Thoracic aorta (tissue), 2 donors: Measurements from ENCODE around the gene ADARB2. TPM values are rescaled to one million over a fixed set of nuclear protein-coding genes. Genes with fewer than 3 reads are reported as not detected.

Experiments used
- ATAC-seq: fragments of 150-250 bp; one replicate; pipeline ENCODE4 v1.8.0; 2017; ENCODE audit warnings: low read depth; ENCODE audit not compliant: insufficient number of reproducible peaks, low FRiP score
- DNase-seq: peaks from one replicate; pipeline ENCODE4 v3.0.0-alpha.2; 2020; ENCODE audit warnings: low spot score
- H3K27ac ChIP-seq, 2 donors: fragments of 200-600 bp; sonication (generic); 1 replicate in 1 of 2; 2 replicates in 1 of 2; pipeline ENCODE4 v1.5.1; 2016; ENCODE audit warnings: mild to moderate bottlenecking in 2 of 2, moderate library complexity in 2 of 2
- H3K27me3 ChIP-seq: fragments of 200-600 bp; sonication (generic); replicated peaks from 2 replicates; pipeline ENCODE4 v1.6.0; 2016; ENCODE audit warnings: mild to moderate bottlenecking; ENCODE audit not compliant: insufficient read depth
- H3K36me3 ChIP-seq: fragments of 200-600 bp; sonication (generic); one replicate; pipeline ENCODE4 v1.5.1; 2016
- H3K4me1 ChIP-seq, 2 donors: fragments of 200-600 bp; sonication (generic); 1 replicate in 1 of 2; 2 replicates in 1 of 2; pipeline versions ENCODE4 v1.5.1 to v1.6.0; 2016; ENCODE audit warnings: low read depth in 2 of 2, mild to moderate bottlenecking in 1 of 2; ENCODE audit not compliant: control insufficient read depth in 1 of 2
- H3K4me3 ChIP-seq: fragments of 200-600 bp; sonication (generic); 2 replicates; pipeline ENCODE4 v1.5.1; 2016; ENCODE audit warnings: mild to moderate bottlenecking
- H3K9me3 ChIP-seq: fragments of 200-600 bp; sonication (generic); 2 replicates; pipeline ENCODE4 v1.5.1; 2016
- total RNA-seq, 2 donors: library from RNA; depleted of rRNA; stranded (reverse); fragments of >200 nt; gene quantifications; one replicate each; pipeline versions ENCODE4 v1.1.0 to v1.2.3, GENCODE V29; 2016
- TF ChIP-seq, protein P1 (sequence below): fragments of 200-600 bp; sonication (generic); IDR thresholded peaks from one replicate; pipeline ENCODE4 v1.5.1; 2019; ENCODE audit warnings: antibody characterized with exemption

ADARB2 gene
- total RNA-seq, 2 donors from 2014 or later, result 0.71 to 3.1 TPM

DNA sequence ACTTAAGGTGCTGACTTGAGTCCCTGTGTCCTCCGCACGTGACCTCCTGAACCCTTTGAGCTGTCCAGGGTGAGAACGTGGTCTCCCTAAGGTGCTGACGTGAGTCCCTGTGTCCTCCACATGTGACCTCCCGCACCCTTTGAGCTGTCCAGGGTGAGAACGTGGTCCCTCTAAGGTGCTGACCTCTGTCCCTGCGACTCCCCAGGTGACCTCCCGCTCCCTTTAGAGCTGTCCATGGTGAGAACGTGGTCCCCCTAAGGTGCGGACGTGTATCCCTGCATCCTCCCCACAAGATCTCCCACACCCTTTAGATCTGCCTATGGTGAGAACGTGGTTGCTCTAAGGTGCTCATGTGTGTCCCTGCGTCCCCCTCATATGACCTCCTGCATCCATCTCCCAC lies 174.3 kb downstream of the ADARB2 start:
- Histone ChIP-seq H3K36me3 (no peaks in the 10 kb centered on the region), H3K27me3 (no peaks in the 10 kb centered on the region), H3K4me1 (no peaks in the 10 kb centered on the region), H3K27ac (no peak overlapping the region), H3K4me3 (no peak overlapping the region), H3K9me3 (no peaks in the 10 kb centered on the region)
- TF ChIP-seq, protein P1, sequence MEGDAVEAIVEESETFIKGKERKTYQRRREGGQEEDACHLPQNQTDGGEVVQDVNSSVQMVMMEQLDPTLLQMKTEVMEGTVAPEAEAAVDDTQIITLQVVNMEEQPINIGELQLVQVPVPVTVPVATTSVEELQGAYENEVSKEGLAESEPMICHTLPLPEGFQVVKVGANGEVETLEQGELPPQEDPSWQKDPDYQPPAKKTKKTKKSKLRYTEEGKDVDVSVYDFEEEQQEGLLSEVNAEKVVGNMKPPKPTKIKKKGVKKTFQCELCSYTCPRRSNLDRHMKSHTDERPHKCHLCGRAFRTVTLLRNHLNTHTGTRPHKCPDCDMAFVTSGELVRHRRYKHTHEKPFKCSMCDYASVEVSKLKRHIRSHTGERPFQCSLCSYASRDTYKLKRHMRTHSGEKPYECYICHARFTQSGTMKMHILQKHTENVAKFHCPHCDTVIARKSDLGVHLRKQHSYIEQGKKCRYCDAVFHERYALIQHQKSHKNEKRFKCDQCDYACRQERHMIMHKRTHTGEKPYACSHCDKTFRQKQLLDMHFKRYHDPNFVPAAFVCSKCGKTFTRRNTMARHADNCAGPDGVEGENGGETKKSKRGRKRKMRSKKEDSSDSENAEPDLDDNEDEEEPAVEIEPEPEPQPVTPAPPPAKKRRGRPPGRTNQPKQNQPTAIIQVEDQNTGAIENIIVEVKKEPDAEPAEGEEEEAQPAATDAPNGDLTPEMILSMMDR, result no peak
- ATAC-seq, result no peak
- no peak for DNase-seq

DNA sequence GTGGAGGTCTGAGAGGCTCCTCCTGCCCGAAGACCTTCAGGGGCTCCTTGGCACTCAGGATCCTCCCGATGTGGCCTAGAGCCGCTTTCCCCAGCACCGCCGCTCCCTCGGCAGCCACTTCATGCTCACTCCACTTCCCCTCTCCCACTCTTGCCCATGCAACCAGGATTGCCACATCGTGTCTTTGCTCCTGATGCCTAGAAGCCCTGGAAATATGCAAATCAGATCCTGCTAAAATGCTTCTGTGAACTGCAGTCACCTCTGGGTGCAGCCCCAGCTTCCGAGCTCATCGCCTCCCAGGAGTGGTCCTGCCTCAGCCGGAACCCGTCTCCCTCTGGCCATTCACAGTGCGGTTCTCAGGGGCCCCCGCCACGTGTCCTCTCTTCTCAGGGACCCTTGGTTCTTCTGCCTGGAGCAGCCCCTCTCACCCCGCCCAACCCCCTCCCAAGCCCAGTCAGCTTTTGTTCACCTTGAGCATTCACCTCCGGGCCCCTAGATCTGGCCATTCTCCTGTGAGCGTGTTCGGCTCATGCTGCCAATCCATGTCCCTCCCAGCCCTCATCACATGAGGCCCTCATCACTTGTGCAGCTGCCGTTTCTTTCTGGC lies 175.5 kb downstream of the ADARB2 start:
- H3K27me3 ChIP-seq, result no peaks in the 10 kb centered on the region
- TF ChIP-seq, protein P1, result no peak
- no peak overlapping the region for H3K27ac ChIP-seq
- no peak overlapping the region for H3K4me3 ChIP-seq
- ATAC-seq (no peak), DNase-seq (no peak)
- no peaks in the 10 kb centered on the region for H3K36me3 ChIP-seq
- no peaks in the 10 kb centered on the region for H3K4me1 ChIP-seq
- no peaks in the 10 kb centered on the region for H3K9me3 ChIP-seq

DNA sequence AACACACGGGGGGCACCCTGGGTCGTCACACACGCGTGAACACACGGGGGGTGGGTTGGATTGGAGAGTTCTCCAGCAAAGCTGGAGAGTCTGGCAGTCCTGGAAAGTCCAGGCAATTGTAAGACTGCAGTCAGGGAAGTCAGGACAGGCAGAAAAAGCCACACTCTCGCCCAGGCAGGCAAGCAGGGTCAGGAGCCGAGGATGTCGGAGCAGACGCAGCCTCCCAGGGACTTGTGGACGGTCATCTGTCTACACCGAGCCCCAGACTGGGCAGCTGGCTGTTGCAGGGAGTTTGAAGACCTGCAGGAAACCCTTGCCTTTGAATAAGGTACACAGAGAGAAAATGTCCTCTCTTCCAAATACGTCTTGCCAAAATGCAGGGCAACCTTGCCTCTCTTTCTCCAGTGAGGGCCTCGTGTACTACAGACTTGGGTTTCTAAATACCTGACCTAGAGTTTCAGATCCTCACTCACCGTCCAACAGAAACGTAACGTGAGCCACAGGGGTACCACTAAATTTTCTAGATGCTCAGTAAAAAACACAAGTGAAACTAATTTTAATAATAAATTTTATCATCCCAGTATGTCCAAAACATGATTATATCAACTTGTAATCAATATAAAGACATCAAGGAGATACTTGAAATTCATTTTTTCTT lies 176.7 kb downstream of the ADARB2 start:
- DNase-seq (no peak), ATAC-seq (no peak)
- Histone ChIP-seq H3K36me3 (no peaks in the 10 kb centered on the region), H3K4me3 (no peak overlapping the region), H3K4me1 (no peaks in the 10 kb centered on the region), H3K27ac (no peak overlapping the region), H3K27me3 (no peaks in the 10 kb centered on the region), H3K9me3 (no peaks in the 10 kb centered on the region)
- TF ChIP-seq, protein P1, result no peak

DNA sequence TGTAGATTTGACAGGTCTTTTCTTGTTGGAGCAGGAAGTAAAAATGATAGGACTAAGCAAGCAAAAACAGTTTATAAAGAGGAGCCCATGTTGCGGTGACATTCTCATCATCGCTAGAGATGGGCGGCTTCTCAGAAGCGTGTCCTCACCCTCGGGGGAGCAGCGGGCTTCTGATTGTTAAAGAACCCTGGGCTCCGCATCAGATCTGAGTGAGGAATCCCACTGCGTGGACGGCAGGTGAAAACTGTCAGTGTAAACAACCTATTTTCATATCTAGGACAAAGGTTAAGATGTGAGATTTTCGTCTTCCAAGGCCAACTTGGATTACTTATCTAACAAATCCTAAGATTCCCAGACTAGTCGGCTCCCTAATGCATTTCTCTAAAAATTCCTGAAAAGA lies 177.6 kb downstream of the ADARB2 start:
- no peak overlapping the region for H3K4me3 ChIP-seq
- no peaks in the 10 kb centered on the region for H3K36me3 ChIP-seq
- TF ChIP-seq, protein P1, result no peak
- DNase-seq, result no peak
- no peak overlapping the region for H3K27ac ChIP-seq
- no peaks in the 10 kb centered on the region for H3K27me3 ChIP-seq
- ATAC-seq, result no peak
- H3K9me3 ChIP-seq, result no peaks in the 10 kb centered on the region
- no peaks in the 10 kb centered on the region for H3K4me1 ChIP-seq

DNA sequence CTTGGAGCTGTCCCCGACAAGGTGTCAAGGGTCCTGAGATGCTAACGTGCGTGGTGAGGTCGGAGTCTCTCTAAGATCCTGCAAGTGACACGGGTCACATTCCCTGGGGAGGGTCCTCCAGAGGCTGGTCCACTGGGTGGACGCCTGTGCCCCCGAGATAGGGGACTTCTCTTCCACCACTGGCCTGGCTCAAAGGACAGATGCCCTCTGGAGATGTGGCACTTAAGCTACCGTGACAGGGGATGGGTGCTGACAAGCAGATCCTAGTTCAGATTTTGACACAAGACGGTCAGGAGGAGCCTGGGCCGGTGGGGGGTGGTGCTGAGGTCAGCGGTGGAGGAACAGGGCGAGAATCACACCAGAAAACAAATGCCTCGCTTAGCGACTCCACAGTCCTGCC lies 178.0 kb downstream of the ADARB2 start:
- no peaks in the 10 kb centered on the region for H3K27me3 ChIP-seq
- ATAC-seq, result no peak
- DNase-seq, result no peak

More for the DNA sequence above, 178.0 kb downstream of the ADARB2 start:
- TF ChIP-seq, protein P1, result no peak
- Histone ChIP-seq H3K4me1 (no peaks in the 10 kb centered on the region), H3K36me3 (no peaks in the 10 kb centered on the region), H3K27ac (no peak overlapping the region), H3K9me3 (no peaks in the 10 kb centered on the region), H3K4me3 (no peak overlapping the region)
